Epithelial cell of esophagus (primary cell): ENCODE data around the gene TMEM37.

ENCODE experiments used
- DNase-seq: peaks from one replicate; pipeline ENCODE4 v3.0.0; 2010; ENCODE audit warnings: low read depth
- H3K4me3 ChIP-seq: 2 replicates; pipeline ENCODE4 v1.5.1; 2011; ENCODE audit warnings: mild to moderate bottlenecking, low read length, control low read depth
- CTCF ChIP-seq: IDR thresholded peaks from 2 replicates; pipeline ENCODE4 v1.5.1; 2011; ENCODE audit warnings: low read depth, mild to moderate bottlenecking, low read length, control low read depth, inconsistent platforms; ENCODE audit not compliant: insufficient read depth; ENCODE audit errors: missing control alignments

The TMEM37 gene

DNA sequence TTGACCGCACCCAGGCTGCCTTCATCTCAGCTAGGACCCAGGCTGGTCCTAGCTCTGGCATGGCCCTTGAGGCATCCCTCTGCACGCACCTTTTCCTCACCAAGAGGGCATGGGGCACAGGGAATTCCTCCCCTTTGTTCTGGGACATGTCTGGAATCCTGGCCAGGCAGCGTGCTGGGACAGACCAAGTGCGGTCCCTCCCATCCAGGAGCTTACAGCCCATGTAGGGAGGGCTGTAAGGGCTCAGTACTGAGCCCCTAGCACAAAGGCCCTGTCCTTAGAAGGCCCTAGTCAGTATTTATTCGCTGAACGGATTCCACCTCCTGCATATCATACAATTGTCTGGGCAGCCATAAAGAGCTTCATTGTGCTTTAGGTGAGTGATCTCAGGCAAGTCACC lies 3.0 kb downstream of the TMEM37 start:
- no peak overlapping the region for H3K4me3 ChIP-seq
- no peak for DNase-seq
- TF ChIP-seq CTCF, result no peak

GRCh38 chr2:119435081-119435952 lies 3.7 kb downstream of the TMEM37 start:
- DNase-seq, result no peak
- TF ChIP-seq CTCF, result no peak
- no peak overlapping the region for H3K4me3 ChIP-seq

- DNase-seq, result no peak
- no peak for TF ChIP-seq CTCF
- H3K4me3 ChIP-seq, result no peak overlapping the region
These were observed 4.3 kb downstream of the TMEM37 start for GRCh38 chr2:119435953-119436297.

GRCh38 chr2:119436993-119437772 lies 5.5 kb downstream of the TMEM37 start:
- H3K4me3 ChIP-seq, result no peak overlapping the region
- TF ChIP-seq CTCF, result no peak
- DNase-seq, result no peak

GRCh38 chr2:119438128-119438656 lies 6.5 kb downstream of the TMEM37 start:
- H3K4me3 ChIP-seq, result no peak overlapping the region
- TF ChIP-seq CTCF, result no peak
- DNase-seq, result no peak

DNA sequence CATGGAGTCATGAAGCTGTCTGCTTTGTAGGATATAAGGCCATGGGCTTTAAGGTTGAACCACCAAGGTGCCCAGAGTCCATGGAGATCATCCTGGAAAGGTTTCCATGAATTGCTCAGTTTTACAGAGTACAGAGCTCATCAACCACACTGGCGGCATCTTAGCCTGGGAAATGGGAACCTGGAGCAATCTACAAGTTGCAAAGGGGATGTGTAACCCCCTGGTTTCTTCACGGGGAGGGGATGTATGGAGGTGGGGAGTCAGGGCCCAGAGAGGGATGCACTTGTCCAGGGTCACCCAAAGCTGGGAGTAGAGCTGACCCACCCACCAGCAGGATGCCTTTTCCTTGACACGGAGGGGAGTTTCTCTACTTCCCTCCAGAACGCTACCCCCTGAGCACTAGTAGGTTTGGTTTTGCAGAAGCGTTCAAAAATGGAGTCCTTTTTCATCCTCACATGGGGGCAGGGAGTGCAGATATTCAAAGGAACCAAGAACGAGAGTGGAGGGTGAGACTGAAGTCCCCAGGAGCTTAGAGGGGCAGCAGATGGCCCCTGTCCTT lies 7.2 kb downstream of the TMEM37 start:
- no peak overlapping the region for H3K4me3 ChIP-seq
- DNase-seq, result no peak
- TF ChIP-seq CTCF, result no peak
